Brain microvascular endothelial cell (primary cell): ENCODE data around the gene TUBA3C.
"Not testable (repeated sequence)": the region's sequence is repeated elsewhere in the genome, so short reads cannot be mapped to it uniquely, and the experiment has no call there.

Experiments
- DNase-seq: peaks from one replicate; pipeline ENCODE4 v3.0.0-alpha.2; 2020
- H3K27ac ChIP-seq: fragments of 250-450 bp; sonication (Bioruptor Pico); 2 replicates; pipeline ENCODE4 v1.5.1; 2020; ENCODE audit warnings: mild to moderate bottlenecking, moderate library complexity
- H3K27me3 ChIP-seq: fragments of 250-450 bp; sonication (Bioruptor Pico); replicated peaks from 2 replicates; pipeline ENCODE4 v1.5.1; 2020; ENCODE audit warnings: mild to moderate bottlenecking
- H3K36me3 ChIP-seq: fragments of 250-450 bp; sonication (Bioruptor Pico); replicated peaks from 2 replicates; pipeline ENCODE4 v1.5.1; 2020; ENCODE audit warnings: mild to moderate bottlenecking
- H3K4me3 ChIP-seq: 2 replicates; pipeline ENCODE4 v1.5.1; 2011; ENCODE audit warnings: low read depth, mild to moderate bottlenecking, control low read depth, low read length, moderate library complexity
- in situ Hi-C: cut with HindIII; loops from 2 replicates; pipeline ENCODE4 v1.10.0; 2017; ENCODE audit warnings: low sequenced_read_pairs, low pct_ligation_motif_present
- TF ChIP-seq, protein P1 (sequence below): IDR thresholded peaks from 2 replicates; pipeline ENCODE4 v1.5.1; 2011; ENCODE audit warnings: low read depth, mild to moderate bottlenecking, moderate library complexity, low read length, control low read depth, inconsistent platforms; ENCODE audit errors: missing control alignments

TUBA3C gene

DNA sequence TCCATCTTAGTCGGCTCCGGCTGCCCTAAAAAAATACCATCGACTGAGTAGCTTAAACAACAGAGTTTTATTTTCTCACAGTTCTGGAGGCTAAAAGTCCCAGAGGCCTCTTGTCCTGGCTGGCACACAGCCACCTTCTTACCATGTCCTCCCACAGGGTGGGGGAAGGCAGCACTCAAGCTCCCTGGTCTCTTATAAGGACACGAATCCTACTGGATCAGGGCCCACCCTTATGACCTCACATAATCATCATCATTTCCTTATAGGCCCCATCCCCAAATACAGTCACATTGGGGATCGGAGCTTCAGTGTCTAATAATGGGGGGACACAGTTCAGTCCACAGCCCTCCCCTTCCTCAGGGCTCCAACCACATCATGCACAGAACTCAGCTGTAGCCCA is 2.6 kb upstream of the TUBA3C start:
- no peak for DNase-seq
- in situ Hi-C loops = no loop called here
- Histone ChIP-seq H3K4me3 (no peak overlapping the region), H3K27me3 (no peaks in the 10 kb centered on the region), H3K27ac (no peak overlapping the region), H3K36me3 (no peaks in the 10 kb centered on the region)
- TF ChIP-seq, protein P1, sequence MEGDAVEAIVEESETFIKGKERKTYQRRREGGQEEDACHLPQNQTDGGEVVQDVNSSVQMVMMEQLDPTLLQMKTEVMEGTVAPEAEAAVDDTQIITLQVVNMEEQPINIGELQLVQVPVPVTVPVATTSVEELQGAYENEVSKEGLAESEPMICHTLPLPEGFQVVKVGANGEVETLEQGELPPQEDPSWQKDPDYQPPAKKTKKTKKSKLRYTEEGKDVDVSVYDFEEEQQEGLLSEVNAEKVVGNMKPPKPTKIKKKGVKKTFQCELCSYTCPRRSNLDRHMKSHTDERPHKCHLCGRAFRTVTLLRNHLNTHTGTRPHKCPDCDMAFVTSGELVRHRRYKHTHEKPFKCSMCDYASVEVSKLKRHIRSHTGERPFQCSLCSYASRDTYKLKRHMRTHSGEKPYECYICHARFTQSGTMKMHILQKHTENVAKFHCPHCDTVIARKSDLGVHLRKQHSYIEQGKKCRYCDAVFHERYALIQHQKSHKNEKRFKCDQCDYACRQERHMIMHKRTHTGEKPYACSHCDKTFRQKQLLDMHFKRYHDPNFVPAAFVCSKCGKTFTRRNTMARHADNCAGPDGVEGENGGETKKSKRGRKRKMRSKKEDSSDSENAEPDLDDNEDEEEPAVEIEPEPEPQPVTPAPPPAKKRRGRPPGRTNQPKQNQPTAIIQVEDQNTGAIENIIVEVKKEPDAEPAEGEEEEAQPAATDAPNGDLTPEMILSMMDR = no peak

DNA sequence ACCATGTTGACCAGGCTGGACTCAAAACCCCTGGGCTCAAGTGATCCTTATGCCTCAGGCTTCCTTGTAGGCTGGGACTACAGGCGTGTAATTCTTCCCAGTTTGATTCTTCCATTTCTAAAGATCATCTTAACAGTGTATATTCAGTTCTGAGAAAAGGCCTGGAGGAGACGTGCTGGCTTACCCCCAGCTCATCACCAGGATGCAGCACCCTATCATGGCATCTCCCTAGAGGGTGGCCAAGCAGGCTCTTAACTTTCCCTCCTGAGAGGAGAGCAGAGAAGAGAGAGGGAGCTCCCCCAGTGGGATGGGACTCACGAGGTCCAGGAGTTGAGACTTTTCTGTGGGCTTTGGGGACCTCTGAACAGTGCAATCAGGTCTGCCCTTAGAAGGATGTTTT is 2.1 kb upstream of the TUBA3C start:
- H3K27me3 ChIP-seq = no peaks in the 10 kb centered on the region
- TF ChIP-seq, protein P1 = no peak
- DNase-seq = no peak
- H3K4me3 ChIP-seq = no peak overlapping the region
- no peaks in the 10 kb centered on the region for H3K36me3 ChIP-seq
- H3K27ac ChIP-seq = no peak overlapping the region
- in situ Hi-C loops = no loop called here

DNA sequence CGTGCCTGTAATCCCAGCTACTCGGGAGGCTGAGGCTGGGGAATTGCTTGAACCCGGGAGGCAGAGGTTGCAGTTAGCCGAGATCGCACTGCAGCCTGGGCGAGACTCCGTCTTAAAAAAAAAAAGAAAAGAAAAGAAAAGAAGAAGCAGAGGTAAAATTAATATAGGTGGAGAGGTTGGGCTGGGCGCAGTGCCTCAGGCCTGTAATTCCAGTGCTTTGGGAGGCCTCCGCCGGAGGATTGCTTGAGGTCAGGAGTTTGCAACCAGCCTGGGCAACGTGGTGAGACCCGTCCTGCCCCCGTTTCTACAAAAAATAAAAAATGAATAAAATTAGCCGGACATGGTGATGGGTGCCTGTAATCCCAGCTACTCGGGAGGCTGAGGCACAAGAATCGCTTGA is 912 bp upstream of the TUBA3C start:
- no peaks in the 10 kb centered on the region for H3K36me3 ChIP-seq
- TF ChIP-seq, protein P1 = no peak
- no peaks in the 10 kb centered on the region for H3K27me3 ChIP-seq
- DNase-seq = no peak
- H3K4me3 ChIP-seq = no peak overlapping the region
- no peak overlapping the region for H3K27ac ChIP-seq
- in situ Hi-C loops = no loop called here

DNA sequence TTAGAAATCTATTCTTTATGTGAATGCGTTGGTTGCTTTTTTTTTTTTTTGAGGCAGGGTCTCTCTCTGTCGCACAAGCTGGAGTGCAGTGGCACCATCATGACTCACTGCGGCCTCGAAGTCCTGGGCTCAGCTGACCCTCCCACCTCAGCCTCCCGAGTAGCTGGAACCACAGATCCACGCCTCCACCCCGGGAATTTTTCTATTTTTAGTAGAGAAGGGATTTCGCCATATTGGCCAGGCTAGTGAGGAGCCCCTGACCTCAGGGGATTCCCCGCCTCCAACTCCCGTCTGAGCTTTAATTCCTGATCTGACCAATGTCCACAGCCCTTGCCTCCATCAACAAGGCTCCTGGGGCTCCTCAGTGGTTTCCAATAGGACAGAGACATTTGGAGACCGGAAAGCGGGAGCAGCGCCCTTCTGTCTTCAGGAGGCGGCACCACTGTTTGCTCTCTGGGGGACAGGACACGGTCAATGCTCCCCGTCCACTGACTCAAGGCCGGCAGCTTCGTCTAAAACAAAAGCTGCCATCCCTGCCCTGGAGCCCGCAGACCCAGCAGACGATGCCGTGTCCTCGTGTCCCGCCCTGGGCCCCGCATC is 503 bp downstream of the TUBA3C start:
- no peak for DNase-seq
- in situ Hi-C loops = no loop called here

DNA sequence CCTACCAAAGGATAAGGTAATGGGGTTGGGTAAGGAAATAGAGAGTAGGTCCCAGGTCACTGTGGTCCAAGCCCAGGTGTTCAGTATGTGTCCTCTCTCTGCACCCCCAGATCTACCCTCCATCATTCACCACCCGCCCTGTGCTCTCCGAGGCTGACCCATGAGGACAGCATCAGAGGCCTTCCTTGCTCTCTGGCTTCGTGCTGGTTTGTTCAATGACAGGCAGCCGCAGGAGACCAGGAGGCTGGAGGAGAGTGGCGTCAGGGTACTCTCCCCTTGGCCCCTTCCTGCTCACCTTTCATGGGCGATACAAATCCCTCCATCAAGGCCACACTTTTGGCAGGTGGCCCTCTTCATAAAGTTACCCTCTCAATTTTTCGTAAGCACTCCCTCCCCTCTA is 1.7 kb downstream of the TUBA3C start:
- Histone ChIP-seq H3K27ac (no peak overlapping the region), H3K4me3 (no peak overlapping the region), H3K27me3 (no peaks in the 10 kb centered on the region), H3K36me3 (no peaks in the 10 kb centered on the region)
- DNase-seq = no peak
- TF ChIP-seq, protein P1 = no peak
- in situ Hi-C loops = no loop called here

More for the DNA sequence above, 503 bp downstream of the TUBA3C start:
- TF ChIP-seq, protein P1 = no peak
- Histone ChIP-seq H3K27ac (no peak overlapping the region), H3K27me3 (no peaks in the 10 kb centered on the region), H3K36me3 (no peaks in the 10 kb centered on the region), H3K4me3 (no peak overlapping the region)

DNA sequence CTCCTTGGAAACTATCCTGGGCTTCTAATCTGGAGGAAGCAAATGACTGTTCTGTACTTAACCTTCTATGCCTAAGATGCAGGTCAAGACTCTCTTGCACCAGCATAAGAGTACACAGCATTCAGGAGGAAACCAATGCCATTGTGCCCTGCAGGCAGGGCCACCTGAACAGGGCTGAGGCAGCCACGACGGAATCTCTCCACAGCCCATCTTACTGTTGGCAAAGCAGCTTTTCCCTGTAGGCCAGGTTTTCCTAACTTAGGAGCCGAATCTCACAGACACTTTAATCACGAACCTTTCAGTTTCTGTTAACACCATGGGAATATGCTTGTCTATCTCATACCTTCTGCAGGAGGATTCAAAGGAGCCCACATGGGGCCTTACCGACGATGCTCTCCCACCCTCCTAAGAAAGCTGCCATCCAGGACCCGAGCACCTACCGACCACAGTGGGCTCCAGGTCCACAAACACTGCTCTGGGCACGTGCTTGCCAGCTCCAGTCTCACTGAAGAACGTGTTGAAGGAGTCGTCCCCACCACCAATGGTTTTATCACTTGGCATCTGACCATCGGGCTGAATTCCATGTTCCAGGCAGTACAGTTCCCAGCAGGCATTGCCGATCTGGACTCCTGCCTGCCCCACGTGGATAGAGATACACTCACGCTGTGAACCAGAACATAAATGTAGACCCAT is 2.6 kb downstream of the TUBA3C start:
- Histone ChIP-seq H3K27me3 (no peaks in the 10 kb centered on the region), H3K27ac (no peak overlapping the region), H3K4me3 (no peak overlapping the region), H3K36me3 (no peaks in the 10 kb centered on the region)
- in situ Hi-C loops = no loop called here
- no peak for DNase-seq
- TF ChIP-seq, protein P1 = no peak

DNA sequence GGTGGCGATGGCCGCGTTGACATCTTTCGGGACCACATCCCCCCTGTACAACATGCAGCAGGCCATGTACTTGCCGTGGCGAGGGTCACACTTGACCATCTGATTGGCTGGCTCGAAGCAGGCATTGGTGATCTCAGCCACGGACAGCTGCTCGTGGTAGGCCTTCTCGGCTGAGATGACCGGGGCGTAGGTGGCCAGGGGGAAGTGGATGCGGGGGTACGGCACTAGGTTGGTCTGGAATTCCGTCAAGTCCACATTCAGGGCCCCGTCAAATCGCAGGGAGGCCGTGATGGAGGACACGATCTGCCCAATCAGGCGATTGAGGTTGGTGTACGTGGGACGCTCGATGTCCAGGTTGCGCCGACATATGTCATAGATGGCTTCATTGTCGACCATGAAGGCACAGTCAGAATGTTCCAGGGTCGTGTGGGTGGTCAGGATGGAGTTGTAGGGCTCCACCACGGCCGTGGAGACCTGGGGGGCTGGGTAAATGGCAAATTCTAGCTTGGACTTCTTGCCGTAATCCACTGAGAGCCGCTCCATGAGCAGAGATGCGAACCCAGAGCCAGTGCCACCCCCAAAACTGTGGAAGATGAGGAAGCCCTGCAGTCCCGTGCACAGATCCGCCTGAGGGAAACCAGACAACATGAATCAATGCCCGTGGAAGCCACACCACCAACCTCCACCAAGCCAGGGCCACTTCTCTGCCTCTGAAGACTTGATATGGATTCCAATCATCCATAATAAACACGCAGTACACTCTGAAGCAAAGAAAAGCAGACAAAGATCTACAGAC is 4.4 kb downstream of the TUBA3C start:
- in situ Hi-C loops, H3K36me3 ChIP-seq, H3K27me3 ChIP-seq, H3K27ac ChIP-seq, DNase-seq, H3K4me3 ChIP-seq: not testable (repeated sequence)
